HG03469 (cell line): ENCODE measurements around the gene FCRL4.
"Not testable (repeated sequence)": the region's sequence is repeated elsewhere in the genome, so short reads cannot be mapped to it uniquely, and the experiment has no call there.

Experiments
- ATAC-seq: cut with Tn5 transposase; IDR thresholded peaks from one replicate; pipeline ENCODE4 v1.9.1; 2021; ENCODE audit warnings: mild to moderate bottlenecking, moderate library complexity, moderate number of reproducible peaks; ENCODE audit not compliant: unreplicated experiment

Gene FCRL4

DNA sequence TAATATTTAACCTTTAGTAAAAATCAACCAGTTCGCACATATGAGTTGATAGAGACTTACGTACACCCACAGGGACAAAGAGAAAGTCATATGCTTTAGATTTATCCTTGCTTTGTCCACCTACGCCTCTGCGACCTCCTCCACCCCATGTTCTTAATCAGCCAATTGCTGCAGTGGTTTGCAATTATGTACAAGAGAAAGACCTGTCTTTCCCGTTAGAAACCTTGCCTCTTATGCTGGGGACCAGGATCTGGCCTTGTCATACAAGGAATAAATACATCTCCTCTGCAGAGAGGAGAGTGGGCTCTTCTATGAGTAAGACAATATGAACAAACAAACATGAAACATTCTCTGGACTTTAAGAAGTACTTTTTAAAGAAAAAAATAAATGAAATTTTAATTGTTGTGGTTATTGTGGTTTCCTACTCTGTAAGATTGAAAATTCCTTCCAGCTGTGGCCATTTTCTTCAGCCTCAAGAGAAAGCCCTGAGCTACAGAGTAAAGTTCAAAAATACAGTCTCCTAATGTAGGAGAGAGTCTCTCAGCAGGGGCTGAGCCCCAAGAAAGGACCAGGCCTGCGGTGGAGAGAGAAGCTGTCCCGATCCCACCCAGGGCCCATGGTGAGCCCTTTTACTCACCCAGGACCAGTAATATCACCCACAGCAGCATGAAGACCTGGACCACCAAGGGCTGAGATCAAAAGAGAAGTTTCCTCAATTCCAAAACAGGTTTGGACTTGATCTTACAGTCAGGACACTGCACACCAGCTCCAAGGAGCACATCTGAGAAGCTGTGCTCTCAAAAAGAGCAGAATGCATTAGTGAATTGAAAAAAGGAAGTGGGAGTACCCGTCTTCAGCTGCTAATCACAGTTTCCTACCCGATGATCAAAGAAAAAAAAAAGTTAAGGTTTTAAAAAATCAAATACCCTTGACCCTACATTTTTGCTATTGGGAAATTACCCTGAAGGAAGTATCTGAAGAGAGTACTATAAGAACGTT, 45.9 kb downstream of the FCRL4 start, which contains the start of gene FCRL5:
Gene FCRL5, minus strand, starts transcription at position 822 of the 1,000 bp plus-strand sequence. Its CDS starts 153 bp downstream, at position 669.
- peak; percentile 54 for ATAC-seq

DNA sequence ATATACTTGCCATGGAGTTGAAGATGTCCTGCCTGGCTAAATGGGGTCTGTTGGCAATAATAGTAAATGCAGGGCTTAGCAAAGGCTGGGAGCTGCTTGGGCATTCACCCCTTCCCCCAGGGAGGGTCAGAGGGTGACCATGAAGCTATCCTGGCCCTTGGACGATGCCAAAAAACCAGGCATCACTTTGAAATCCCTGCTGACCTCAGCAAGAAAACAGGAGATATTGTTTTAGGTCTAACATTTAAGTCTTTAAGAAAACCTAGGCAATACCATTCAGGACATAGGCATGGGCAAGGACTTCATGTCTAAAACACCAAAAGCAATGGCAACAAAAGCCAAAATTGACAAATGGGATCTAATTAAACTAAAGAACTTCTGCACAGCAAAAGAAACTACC, 49.8 kb downstream of the FCRL4 start:
- not testable (repeated sequence) for ATAC-seq

DNA sequence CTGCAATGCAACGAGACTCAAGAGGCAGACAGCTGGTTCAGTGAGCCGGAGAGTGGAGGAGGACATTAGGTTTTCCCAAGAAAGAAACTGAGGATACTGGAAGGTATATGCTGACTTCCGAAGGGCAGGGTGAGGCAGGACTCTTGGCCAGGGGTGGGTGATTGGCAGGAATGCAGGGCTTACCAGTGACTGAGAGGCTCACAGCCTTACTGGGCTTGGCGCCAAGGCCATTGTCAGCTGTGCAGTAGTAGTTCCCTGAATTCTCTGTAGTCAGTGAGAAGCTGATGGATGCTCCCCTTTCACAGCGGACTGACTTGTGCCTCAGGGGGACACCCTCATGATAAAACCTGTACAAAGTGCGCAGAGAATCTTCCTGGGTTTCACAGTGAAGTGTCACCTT, 55.2 kb downstream of the FCRL4 start:
- no peak for ATAC-seq

DNA sequence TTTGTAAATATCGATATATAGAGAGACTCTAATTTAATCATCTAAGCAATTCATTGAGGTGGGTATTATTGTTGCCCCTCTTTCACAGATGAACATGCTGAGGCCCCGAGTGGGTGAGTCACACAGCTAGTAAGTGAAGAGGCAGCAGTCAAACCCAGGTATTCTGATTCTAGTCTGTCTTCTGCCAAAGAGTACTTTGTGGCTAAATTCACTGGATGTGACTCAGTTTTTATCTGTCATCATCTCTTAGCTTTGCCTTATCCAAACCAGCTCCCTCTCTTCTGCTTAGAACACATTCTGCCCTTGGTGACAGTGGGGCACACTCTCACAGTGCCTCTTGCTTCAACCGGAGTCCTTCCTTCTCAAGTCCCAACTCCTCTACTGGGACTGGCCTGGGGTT, 57.0 kb downstream of the FCRL4 start:
- ATAC-seq, result no peak

DNA sequence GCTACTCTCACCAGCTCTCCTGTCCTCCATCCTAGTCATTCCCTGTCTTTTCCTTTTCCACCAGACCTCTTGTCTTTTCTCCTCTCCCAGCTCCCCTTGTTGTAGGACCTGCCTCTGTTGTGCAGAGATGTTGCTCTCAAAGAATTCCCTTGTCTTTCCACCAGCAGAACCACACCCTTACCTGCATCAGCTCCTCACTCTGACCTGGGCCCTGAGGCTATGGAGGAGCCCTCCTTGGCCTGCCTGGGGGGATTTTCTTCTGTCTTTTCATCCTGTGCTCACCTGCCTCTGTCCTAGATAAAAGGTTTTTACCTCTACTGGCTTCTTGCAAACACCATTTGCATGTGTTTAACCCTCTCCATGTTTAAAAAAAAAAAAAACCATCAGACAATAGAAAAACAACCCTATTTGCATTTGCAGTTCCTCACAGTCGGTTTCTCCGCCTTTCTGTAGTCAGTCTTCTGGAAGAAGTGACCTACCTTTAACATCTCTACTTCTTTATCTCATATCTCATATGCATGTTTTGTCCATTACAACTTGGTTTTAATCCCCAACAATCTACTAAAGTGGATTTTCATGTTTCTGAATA, 57.6 kb downstream of the FCRL4 start:
- no peak for ATAC-seq

DNA sequence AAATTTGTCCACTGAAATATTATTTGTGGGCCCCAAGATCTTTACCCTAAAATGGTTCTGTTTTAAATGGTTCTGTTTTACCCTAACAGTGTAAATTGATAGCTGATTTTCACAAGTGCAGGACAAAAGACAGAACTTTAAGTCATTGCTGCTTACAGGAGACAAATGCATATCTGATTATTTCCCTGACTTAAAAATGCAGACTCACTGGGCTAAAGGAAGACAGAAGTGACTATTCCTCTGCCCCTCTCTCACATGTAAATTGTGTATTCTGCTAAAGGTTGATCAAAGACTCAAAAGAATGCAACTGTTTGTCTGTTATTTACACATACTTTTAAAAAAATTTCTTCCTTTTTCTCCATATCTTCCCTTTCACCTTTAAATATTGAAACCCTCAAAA, 58.3 kb downstream of the FCRL4 start:
- ATAC-seq, result no peak

DNA sequence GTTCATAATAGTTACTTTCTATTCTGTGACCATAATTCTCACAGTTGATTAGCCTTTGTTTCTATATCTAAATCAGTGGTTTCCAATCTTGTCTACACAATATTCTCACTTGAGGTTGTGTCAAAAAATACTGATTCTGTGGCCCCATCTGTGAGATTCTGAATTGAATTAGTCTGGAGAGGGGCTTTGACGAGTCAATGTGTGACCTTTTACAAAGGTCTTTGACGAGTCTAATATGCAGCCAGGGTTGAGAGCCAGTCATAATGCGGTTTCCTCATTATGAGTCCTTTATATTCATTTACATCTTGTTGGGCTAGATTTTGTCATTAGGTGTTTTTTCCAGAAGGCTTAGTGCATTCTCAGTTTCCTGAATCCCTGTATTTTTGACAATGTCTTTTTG, 65.3 kb downstream of the FCRL4 start:
- ATAC-seq, result no peak

DNA sequence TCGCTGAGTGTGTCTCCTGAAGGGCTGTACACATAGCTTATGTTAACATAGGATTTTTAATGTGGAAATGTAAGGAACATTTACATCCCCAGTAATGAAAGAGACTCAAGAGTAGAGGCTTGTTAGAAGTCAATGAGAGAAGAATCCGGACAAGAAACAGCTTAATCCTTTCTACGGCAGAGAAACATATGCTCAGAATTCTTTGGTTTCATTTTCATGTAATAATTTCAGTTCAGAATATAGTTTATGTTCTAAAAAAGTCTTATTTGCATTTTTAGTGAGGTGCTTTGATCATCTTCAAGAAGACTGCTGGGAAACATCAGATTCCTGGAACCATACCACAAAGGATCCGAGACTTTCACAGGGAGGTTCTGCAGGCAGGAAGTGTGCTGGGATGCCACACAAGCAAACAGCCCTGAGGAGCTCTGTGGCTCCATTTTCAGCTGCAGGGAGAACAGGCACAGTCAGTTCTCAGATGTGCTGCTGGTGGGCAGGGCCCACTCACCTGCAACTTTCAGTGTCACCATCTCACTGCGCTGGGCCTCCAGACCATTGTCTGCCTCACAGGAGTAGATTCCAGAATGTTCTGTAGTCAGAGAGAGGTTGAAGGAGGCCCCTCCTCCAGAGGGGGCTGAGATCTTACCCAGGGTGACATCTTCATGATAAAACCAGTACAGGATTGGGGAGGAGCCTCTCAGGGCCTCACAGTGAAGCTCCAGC, 74.0 kb downstream of the FCRL4 start:
- ATAC-seq, result no peak
